Stimulated activated CD4-positive, alpha-beta T cell treated with anti-CD3 and anti-CD28 coated beads, Interleukin-15, amount 100 ng/mL, for 24 hours (primary cell): ENCODE results near the gene KCNMB2.

ENCODE experiments used
- DNase-seq: peaks from one replicate; pipeline ENCODE4 v3.0.0-alpha.2; 2020

The KCNMB2 gene

GRCh38 chr3:178663201-178663934, 127.1 kb downstream of the KCNMB2 start:
- DNase-seq = no peak

- no peak for DNase-seq
These were observed 129.5 kb downstream of the KCNMB2 start for GRCh38 chr3:178665747-178666146.

GRCh38 chr3:178669022-178669601, 132.9 kb downstream of the KCNMB2 start:
- DNase-seq = no peak

GRCh38 chr3:178669758-178670157, 133.5 kb downstream of the KCNMB2 start:
- no peak for DNase-seq

GRCh38 chr3:178671377-178671776, 135.1 kb downstream of the KCNMB2 start:
- no peak for DNase-seq

GRCh38 chr3:178671791-178672190, 135.6 kb downstream of the KCNMB2 start:
- DNase-seq = no peak

- no peak for DNase-seq
These were observed 136.0 kb downstream of the KCNMB2 start for GRCh38 chr3:178672275-178672674.

- no peak for DNase-seq
These were observed 137.3 kb downstream of the KCNMB2 start for GRCh38 chr3:178673529-178673928.

GRCh38 chr3:178676077-178676476, 139.8 kb downstream of the KCNMB2 start:
- no peak for DNase-seq

- no peak for DNase-seq
These were observed 140.9 kb downstream of the KCNMB2 start for GRCh38 chr3:178676942-178677790.

GRCh38 chr3:178677961-178678360, 141.7 kb downstream of the KCNMB2 start:
- DNase-seq = no peak

- no peak for DNase-seq
These were observed 143.8 kb downstream of the KCNMB2 start for GRCh38 chr3:178680037-178680436.

GRCh38 chr3:178680489-178680888, 144.3 kb downstream of the KCNMB2 start:
- DNase-seq = no peak

GRCh38 chr3:178684881-178685590, 148.8 kb downstream of the KCNMB2 start:
- no peak for DNase-seq

- no peak for DNase-seq
These were observed 149.3 kb downstream of the KCNMB2 start for GRCh38 chr3:178685591-178685906.

GRCh38 chr3:178686826-178687225, 150.6 kb downstream of the KCNMB2 start:
- no peak for DNase-seq

- DNase-seq = no peak
These were observed 154.3 kb downstream of the KCNMB2 start for GRCh38 chr3:178690571-178690970.

GRCh38 chr3:178699364-178699763, 163.1 kb downstream of the KCNMB2 start:
- no peak for DNase-seq

GRCh38 chr3:178699810-178700209, 163.6 kb downstream of the KCNMB2 start:
- no peak for DNase-seq

- no peak for DNase-seq
These were observed 167.2 kb downstream of the KCNMB2 start for GRCh38 chr3:178703268-178703975.

GRCh38 chr3:178705925-178706324, 169.7 kb downstream of the KCNMB2 start:
- DNase-seq = no peak

- DNase-seq = no peak
These were observed 170.2 kb downstream of the KCNMB2 start for GRCh38 chr3:178706411-178706810.
